Ectodermal cell (in vitro differentiated cells): Measurements from ENCODE around the gene LAMP2. TPM values are rescaled to one million over a fixed set of nuclear protein-coding genes. Genes with fewer than 3 reads are reported as not detected.
"Not testable (repeated sequence)": the region's sequence is repeated elsewhere in the genome, so short reads cannot be mapped to it uniquely, and the experiment has no call there.

ENCODE experiments used
- H3K27ac ChIP-seq: 2 replicates; pipeline ENCODE4 v1.7.0; 2013; ENCODE audit warnings: mild to moderate bottlenecking, low read depth, low read length; ENCODE audit not compliant: insufficient read depth, poor library complexity, severe bottlenecking
- H3K27me3 ChIP-seq: 2 replicates; pipeline ENCODE4 v1.7.0; 2013; ENCODE audit warnings: mild to moderate bottlenecking, low read length; ENCODE audit not compliant: insufficient read depth, control insufficient read depth, poor library complexity, severe bottlenecking
- H3K36me3 ChIP-seq: one replicate; pipeline ENCODE4 v1.7.0; 2013; ENCODE audit warnings: low read length; ENCODE audit not compliant: control insufficient read depth, insufficient read depth
- H3K4me1 ChIP-seq: one replicate; pipeline ENCODE4 v1.7.0; 2013; ENCODE audit warnings: low read length; ENCODE audit not compliant: control insufficient read depth, insufficient read depth
- H3K4me3 ChIP-seq: 2 replicates; pipeline ENCODE4 v1.7.0; 2013; ENCODE audit warnings: low read depth, low read length, control low read depth; ENCODE audit not compliant: insufficient read depth
- H3K9me3 ChIP-seq: 2 replicates; pipeline ENCODE4 v1.7.0; 2013; ENCODE audit warnings: mild to moderate bottlenecking, low read length, moderate library complexity; ENCODE audit not compliant: control insufficient read depth
- whole genome bisulfite sequencing, 2 experiments: methylation state at CpG; one replicate each; pipeline ENCODE4 v1.1.7; 2013; ENCODE audit warnings: missing lambda C conversion rate in 2 of 2; 5-methylcytosine and 5-hydroxymethylcytosine counted together
- polyA plus RNA-seq, 4 experiments: library from polyadenylated mRNA; stranded (reverse); fragments of 50-300 nt; gene quantifications; one replicate each; pipeline ENCODE4 v1.2.3, GENCODE V29; 2013

The LAMP2 gene
- 28.3 TPM for polyA plus RNA-seq (2013, experiment 1 of 4)
- 30.6 TPM for polyA plus RNA-seq (2013, experiment 2 of 4)
- 32.0 TPM for polyA plus RNA-seq (2013, experiment 3 of 4)
- polyA plus RNA-seq (2013, experiment 4 of 4): 37.5 TPM

DNA sequence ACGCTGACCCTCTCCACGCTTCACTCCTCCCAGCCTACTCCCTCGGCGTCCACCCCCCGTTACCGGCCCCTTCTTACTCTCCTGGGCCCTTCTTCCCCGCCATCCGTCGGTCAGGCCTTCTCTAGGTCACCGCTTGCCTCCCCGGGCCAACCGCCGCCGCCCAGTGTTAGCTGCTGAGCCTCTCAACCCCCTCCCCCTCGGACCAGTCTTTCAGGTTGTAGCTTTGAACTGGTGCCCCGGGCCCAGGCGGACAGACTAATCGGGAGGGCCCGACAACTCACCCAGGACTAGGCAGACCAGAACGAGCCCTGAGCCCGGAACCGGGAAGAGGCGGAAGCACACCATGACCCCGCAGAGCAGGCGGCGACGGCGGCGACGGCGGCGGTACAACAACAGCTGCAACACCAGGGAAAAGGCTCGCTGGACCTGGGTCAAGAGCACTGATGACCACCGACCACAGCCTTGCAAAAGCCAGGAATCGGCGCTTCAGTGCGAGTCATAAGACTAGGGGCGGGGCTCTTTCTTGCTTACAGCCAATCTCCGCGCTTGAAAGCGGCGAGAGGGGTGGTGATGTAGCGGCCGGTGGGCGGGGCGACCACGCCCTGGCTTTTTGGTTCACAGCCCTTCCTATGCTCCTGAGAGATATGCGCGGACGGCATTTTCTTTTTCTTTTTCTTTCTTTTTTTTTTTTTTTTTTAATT lies at the start of gene LAMP2:
TSS of gene LAMP2 (minus strand) at position 472 of the 701 bp plus-strand sequence. CDS start at position 345, 127 bp downstream.
- WGBS, 2 experiments: 0% methylated on average over 44 of the region's 50 CpGs
- H3K36me3 ChIP-seq: no peaks in the 10 kb centered on the region
- H3K9me3 ChIP-seq: no peaks in the 10 kb centered on the region
- H3K27ac ChIP-seq: peak within 1 kb of the TSS; percentile 87
- H3K27me3 ChIP-seq: no peaks in the 10 kb centered on the region
- peak within 1 kb of the TSS; percentile 70 for H3K4me3 ChIP-seq
- H3K4me1 ChIP-seq: no peaks in the 10 kb centered on the region

DNA sequence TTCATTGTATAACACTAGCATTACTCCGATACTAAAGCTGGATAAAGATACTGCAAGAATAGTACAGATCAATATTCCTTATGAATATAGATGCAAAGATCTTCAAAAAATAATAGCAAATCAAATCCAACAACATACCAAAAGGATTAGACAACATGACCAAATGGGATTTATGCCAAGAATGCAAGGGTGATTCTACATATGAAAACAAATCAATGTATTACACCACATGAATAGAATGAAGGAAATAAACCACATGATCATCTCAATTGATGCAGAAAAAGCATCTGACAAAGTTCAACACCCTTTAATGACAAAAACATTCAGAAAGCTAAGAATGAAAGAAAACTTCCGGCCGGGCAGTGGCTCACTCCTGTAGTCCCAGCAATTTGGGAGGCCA lies 48.8 kb upstream of the LAMP2 start:
- no peaks in the 10 kb centered on the region for H3K36me3 ChIP-seq
- H3K27ac ChIP-seq: no peak overlapping the region
- H3K4me3 ChIP-seq: no peak overlapping the region
- 93 to 95% methylated on average over 2 to 3 of the region's 3 CpGs for WGBS, 2 experiments
- no peaks in the 10 kb centered on the region for H3K27me3 ChIP-seq
- no peaks in the 10 kb centered on the region for H3K9me3 ChIP-seq
- H3K4me1 ChIP-seq: no peaks in the 10 kb centered on the region

DNA sequence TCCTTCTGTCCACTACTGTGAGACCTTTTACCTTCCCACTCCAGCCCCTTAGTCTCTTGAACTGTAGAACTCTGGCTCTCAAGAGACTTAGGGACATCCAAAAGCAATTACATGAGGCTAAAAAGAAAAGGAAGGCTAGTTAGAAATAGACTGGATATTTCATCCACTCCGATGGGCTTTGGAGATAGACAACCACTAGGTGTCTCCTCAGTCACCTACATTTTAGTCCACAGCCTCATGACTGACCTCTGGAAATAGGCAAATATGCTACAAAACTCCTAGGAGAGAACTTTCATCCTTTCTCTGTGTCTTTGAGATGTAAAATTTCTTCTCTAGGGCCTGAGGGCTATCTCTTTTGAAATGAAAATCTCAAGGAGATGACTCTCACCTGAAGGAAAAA lies 45.1 kb upstream of the LAMP2 start:
- Histone ChIP-seq H3K4me1 (no peaks in the 10 kb centered on the region), H3K27me3 (no peaks in the 10 kb centered on the region), H3K9me3 (no peaks in the 10 kb centered on the region), H3K4me3 (no peak overlapping the region), H3K27ac (no peak overlapping the region), H3K36me3 (no peaks in the 10 kb centered on the region)
- 0 to 30% methylated on average over 1 of the region's 1 CpG for WGBS, 2 experiments

- no peaks in the 10 kb centered on the region for H3K36me3 ChIP-seq
- H3K4me1 ChIP-seq: no peaks in the 10 kb centered on the region
- WGBS, 2 experiments: 86 to 100% methylated on average over 2 of the region's 2 CpGs
- no peaks in the 10 kb centered on the region for H3K27me3 ChIP-seq
- no peaks in the 10 kb centered on the region for H3K9me3 ChIP-seq
- H3K27ac ChIP-seq: no peak overlapping the region
- H3K4me3 ChIP-seq: no peak overlapping the region
These were observed 43.5 kb upstream of the LAMP2 start for GRCh38 chrX:120512627-120513026.

- no peaks in the 10 kb centered on the region for H3K27me3 ChIP-seq
- no peaks in the 10 kb centered on the region for H3K9me3 ChIP-seq
- WGBS, 2 experiments: 95 to 98% methylated on average over 3 of the region's 3 CpGs
- H3K4me1 ChIP-seq: no peaks in the 10 kb centered on the region
- H3K4me3 ChIP-seq: no peak overlapping the region
- no peak overlapping the region for H3K27ac ChIP-seq
- H3K36me3 ChIP-seq: no peaks in the 10 kb centered on the region
These were observed 43.1 kb upstream of the LAMP2 start for GRCh38 chrX:120512222-120512621.

GRCh38 chrX:120504569-120504968 lies 35.5 kb upstream of the LAMP2 start:
- WGBS, 2 experiments: 93 to 100% methylated on average over 1 of the region's 1 CpG
- Histone ChIP-seq H3K9me3 (no peaks in the 10 kb centered on the region), H3K4me3 (no peak overlapping the region)

DNA sequence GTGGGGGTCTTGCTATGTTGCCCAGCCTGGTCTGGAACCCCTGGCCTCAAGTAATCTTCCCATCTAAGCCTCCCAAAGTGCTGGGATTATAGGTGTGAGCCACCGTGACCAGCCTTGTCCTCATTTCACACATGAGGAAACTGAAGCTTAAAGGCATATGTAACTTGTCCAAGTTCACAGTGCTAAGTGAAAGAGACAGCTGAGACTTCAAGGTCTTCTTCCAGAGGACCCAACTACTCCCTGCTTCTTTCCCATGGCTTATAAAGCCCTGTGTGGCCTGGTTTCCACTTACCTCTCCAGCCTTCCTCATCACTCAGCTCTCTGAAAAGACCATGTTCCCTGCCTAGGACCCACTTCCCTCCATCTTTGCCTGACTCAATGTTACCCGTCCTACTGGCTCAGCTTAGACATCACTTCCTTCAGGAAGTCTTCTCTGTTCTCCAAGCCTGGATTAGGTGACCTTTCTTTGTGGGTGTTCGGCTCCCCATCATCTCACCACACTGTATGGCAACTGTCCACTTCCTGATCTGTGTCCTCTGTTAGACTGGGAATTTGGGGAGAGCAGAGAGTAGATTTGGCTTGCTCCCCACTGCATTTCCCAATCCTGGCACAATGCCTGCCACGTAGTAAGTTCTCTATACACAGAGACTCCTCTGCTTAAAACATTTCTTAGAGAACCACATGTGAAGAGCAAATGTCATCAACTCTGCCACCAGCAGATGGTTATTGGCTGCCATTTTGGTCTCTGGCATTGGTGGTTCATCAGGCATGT lies 30.4 kb upstream of the LAMP2 start:
- H3K27me3 ChIP-seq: no peaks in the 10 kb centered on the region
- no peaks in the 10 kb centered on the region for H3K9me3 ChIP-seq
- H3K4me1 ChIP-seq: no peaks in the 10 kb centered on the region
- no peaks in the 10 kb centered on the region for H3K36me3 ChIP-seq
- 88 to 93% methylated on average over 4 of the region's 4 CpGs for WGBS, 2 experiments
- H3K27ac ChIP-seq: no peak overlapping the region
- no peak overlapping the region for H3K4me3 ChIP-seq

More at GRCh38 chrX:120504569-120504968, 35.5 kb upstream of the LAMP2 start:
- Histone ChIP-seq H3K36me3 (no peaks in the 10 kb centered on the region), H3K27ac (no peak overlapping the region), H3K27me3 (no peaks in the 10 kb centered on the region), H3K4me1 (no peaks in the 10 kb centered on the region)

- not testable (repeated sequence) for H3K36me3 ChIP-seq, H3K9me3 ChIP-seq, H3K27ac ChIP-seq, H3K4me1 ChIP-seq, H3K4me3 ChIP-seq, H3K27me3 ChIP-seq
- WGBS, 2 experiments: 100% methylated on average over 2 of the region's 2 CpGs
These were observed 21.0 kb upstream of the LAMP2 start for GRCh38 chrX:120490119-120490518.

DNA sequence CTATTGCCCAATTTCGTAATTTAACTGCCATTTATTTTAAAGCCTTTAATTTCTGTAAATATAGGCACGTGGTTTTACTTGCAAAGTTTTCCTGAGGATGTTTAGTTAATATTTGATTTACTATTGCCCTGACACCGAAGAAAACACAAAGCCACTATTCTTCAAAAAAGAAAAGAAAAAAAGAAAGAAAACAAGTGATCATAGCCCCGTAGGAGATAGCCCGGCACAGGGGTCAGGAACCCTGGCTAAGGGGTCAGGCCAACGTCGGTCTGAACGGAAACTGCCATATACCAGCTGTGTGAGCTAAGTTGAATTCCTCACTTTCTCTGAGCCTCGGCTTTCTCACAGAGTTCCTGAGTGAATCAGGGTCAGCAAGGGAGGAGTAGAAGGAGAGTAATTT lies 17.7 kb upstream of the LAMP2 start:
- H3K27ac ChIP-seq: no peak overlapping the region
- 56 to 81% methylated on average over 6 to 7 of the region's 9 CpGs for WGBS, 2 experiments
- H3K36me3 ChIP-seq: no peaks in the 10 kb centered on the region
- H3K27me3 ChIP-seq: no peaks in the 10 kb centered on the region
- no peaks in the 10 kb centered on the region for H3K9me3 ChIP-seq
- no peaks in the 10 kb centered on the region for H3K4me1 ChIP-seq
- H3K4me3 ChIP-seq: no peak overlapping the region
